DOHH2 (cell line): ENCODE data around the gene CD3D.

Experiments
- CTCF ChIP-seq: fragments of 200-600 bp; sonication (generic); IDR thresholded peaks from one replicate; pipeline ENCODE4 v1.5.1; 2014; ENCODE audit warnings: antibody characterized with exemption, mild to moderate bottlenecking, low read depth, low read length; ENCODE audit not compliant: poor library complexity, severe bottlenecking
- EZH2phosphoT487 ChIP-seq: fragments of 200-600 bp; sonication (generic); IDR thresholded peaks from 2 replicates; pipeline ENCODE4 v1.6.1; 2017; ENCODE audit warnings: borderline replicate concordance, mild to moderate bottlenecking, antibody characterized with exemption, low read length, moderate library complexity, mixed read lengths

- no peak for TF ChIP-seq CTCF
- no peak for TF ChIP-seq EZH2phosphoT487
Measured at GRCh38 chr11:118334745-118335144, 7.8 kb downstream of the CD3D start.
